ENCODE data around the gene CDKN2D.

DNA sequence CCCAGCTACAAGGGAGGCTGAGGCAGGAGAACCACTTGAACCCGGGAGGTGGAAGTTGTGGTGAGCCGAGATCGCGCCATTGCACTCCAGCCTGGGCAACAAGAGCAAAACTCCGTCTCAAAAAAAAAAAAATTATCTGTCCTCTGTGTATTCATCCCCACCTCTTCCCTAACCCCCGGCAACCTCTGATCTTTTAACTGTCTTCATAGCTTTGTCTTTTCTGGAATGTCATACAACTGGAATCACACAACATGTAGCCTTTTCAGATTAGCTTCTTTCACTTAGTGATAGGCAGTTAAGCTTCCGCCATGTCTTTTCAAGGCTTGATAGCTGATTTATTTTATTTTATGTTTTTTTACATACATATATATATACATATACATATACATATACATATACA is 43.1 kb downstream of the CDKN2D start:
- TF ChIP-seq, protein P1, sequence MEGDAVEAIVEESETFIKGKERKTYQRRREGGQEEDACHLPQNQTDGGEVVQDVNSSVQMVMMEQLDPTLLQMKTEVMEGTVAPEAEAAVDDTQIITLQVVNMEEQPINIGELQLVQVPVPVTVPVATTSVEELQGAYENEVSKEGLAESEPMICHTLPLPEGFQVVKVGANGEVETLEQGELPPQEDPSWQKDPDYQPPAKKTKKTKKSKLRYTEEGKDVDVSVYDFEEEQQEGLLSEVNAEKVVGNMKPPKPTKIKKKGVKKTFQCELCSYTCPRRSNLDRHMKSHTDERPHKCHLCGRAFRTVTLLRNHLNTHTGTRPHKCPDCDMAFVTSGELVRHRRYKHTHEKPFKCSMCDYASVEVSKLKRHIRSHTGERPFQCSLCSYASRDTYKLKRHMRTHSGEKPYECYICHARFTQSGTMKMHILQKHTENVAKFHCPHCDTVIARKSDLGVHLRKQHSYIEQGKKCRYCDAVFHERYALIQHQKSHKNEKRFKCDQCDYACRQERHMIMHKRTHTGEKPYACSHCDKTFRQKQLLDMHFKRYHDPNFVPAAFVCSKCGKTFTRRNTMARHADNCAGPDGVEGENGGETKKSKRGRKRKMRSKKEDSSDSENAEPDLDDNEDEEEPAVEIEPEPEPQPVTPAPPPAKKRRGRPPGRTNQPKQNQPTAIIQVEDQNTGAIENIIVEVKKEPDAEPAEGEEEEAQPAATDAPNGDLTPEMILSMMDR (IDR thresholded peaks at IDR 0.05; ENCODE audit: low read depth, low read length, poor library complexity, severe bottlenecking) = no peak
- no peak for TF ChIP-seq EZH2phosphoT487 (IDR thresholded peaks at IDR 0.05; ENCODE audit: borderline replicate concordance, low read length)

Data from DOHH2 (cell line).